IPS DF 4.7 (cell line): ENCODE measurements around the gene GGTA1.
"Not testable (repeated sequence)": the region's sequence is repeated elsewhere in the genome, so short reads cannot be mapped to it uniquely, and the experiment has no call there.

ENCODE experiments used
- DNase-seq: peaks from one replicate; pipeline ENCODE4 v3.0.0-alpha.2; 2013; ENCODE audit warnings: low spot score; ENCODE audit errors: extremely low read depth

GGTA1 gene

DNA sequence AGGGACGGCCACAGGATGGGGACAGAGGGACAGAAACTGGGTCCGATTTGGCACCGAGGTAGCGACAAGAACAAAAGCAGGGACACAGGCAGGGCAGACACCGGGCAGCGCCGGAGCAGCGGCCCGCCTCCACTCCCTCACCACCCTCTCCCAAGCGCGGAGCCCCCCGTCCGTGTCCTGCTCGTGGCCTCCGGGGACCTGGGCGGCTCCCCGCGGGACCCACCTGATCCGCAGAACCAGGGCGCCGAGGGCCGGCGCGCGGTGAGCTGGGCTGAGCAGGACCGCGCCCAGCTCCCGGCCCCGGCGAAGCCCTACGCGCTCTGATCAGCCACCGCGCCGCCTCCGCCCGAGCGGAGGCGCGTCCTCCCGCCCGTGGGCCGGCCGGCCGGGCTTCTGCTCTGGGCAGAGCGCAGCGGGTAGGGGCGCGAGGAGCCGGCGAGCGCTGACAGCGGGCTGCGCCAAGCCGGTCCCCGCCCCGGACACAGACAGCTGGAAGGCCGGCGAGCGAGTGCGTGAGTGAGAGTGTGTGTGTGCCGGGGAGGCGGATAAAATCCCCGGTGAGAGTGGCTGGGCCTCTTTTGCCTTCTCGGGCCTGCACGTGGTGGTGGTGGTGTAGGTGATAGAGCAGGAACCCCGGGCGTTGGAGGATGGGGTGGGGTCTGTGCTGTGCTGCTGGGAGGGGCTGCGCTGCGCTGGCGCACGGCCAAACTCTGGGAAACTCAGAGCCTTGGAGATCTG is at the start of gene GGTA1:
Gene GGTA1, minus strand, starts transcription at position 418 of the 738 bp plus-strand sequence. CDS start 31,922 bp downstream, outside the sequence.
- no peak for DNase-seq

DNA sequence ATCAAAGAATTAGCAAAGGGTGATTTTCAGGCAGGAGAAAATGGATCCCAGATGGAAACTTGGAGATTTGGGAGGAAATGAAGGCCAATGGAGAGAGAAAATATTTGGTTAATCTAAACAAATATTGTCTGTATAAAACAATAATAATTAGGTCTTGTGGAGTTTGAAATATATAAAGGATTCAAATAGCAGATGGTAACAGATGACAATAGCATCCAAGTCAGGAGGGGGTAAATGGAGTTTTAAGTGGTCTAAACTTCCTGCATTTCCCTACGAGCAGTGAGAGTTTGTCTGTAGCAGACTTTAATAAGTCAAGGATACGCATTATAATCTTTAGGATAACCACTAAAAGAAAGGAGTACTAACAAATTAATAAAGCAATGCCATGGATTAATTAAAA is 49.0 kb upstream of the GGTA1 start:
- DNase-seq = no peak

DNA sequence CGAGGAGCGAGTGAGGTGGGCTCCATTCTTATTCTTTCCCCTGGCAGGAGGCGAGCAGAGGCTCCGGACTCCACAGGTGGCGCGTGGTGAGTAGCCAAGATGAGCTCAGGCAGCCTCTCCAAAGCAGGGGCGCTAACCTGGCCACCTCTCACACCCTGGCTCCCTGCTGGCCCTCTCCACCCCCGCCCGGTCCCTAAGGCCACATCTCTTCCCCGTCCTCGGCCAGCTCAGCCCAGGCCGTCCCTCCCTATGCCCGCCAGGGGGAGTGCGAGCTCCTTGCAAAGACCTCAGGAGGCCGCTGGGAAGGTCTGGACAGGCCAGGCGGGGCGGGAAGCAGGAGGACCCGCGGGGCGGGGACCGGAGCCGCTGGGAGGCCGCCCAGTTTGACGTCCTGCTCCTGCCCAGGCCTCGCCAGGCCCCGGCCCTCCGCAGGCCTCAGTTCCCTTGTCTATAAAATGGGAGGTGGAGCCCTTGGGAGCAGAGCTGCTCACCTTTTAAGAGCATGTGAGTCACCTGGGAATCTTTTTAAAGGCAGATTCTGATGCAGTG is 46.3 kb upstream of the GGTA1 start:
- no peak for DNase-seq

DNA sequence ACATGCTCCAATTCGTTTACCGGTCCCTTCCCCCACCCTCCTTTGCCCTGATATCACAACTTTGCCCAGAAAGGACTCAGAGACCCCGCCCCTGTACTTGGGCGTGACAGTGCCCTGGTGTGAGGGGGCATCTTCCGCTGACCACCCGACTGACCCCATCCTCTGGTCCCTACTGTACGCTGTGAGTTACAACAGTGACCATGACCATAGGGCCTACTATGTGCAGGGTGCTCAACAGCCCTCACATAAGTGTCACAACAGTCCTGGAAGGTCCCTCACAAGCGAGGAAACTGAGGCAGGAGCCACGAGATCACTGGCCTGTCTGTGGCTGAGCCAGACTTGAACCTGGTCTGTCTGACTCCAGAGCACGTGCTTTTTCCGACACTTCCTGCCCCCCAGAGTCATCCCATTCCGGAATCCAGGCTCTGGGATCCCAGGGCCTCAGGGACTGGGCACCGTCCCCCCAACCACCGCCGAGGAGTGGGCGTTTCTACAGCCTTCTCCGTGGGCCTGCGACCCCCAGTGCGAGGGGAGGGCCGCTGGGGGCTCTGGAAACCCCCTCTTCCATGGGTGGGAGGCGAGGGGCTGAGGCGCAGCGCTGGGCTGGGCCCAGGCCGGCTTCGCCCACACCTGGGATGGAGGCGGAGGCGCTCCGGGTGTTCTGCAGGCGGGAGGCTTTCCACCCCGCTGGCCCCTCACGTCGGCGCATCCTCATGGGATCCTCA is 45.7 kb upstream of the GGTA1 start:
- no peak for DNase-seq

DNA sequence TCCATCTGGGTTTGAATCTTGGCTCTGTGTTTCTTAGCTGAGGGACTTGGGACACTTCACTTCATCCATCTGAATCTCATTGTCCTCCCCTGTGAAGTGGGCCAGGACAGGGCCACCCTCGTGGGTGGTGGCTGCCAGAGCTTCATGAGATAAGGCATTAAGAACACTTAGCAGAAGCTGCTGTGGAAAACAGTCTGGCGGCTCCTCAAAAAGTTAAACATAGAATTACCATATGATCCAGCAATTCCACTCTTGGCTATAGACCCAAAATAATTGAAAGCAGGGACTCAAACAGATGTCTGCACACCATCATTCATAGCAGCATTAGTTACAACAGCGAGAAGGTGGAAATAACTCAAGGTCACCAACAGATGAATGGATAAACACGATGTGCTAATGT is 42.4 kb upstream of the GGTA1 start:
- no peak for DNase-seq

DNA sequence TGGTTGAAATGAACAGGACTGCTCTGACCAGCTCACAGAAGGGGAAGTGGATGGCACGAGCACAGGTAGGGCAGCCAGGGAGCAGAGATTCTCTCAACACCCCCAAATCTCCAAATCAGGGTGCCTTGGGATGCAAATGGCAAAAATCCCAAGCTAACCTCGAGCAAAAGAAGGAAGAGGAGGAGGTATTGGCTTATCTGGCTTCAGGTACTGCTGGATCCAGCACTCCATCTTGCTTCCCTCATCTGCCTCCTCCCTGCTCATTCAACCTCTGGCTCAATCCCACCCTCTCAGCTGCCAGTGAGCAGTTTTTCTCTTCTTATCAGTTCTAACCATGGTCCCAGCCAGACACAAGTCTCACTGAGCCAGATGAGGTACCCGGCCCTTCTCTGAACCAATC is 41.6 kb upstream of the GGTA1 start:
- DNase-seq = no peak

DNA sequence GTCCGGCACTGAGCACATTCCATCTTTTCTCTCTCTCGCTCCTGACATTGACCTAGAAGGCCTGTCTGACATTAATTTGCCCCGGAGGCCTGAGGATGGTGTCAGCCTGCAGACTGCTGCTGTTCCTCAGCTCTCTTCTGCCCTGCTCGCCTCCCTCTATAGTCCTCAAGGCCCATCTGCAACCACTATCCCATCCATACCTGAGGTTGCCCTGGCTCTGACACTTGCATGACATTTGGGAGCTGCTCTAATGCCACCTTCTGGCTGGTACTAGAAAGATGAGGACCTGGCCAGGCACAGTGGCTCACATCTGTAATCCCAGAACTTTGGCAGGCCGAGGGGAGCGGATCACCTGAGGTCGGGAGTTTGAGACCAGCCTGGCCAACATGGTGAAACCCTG is 38.6 kb upstream of the GGTA1 start:
- DNase-seq = no peak

DNA sequence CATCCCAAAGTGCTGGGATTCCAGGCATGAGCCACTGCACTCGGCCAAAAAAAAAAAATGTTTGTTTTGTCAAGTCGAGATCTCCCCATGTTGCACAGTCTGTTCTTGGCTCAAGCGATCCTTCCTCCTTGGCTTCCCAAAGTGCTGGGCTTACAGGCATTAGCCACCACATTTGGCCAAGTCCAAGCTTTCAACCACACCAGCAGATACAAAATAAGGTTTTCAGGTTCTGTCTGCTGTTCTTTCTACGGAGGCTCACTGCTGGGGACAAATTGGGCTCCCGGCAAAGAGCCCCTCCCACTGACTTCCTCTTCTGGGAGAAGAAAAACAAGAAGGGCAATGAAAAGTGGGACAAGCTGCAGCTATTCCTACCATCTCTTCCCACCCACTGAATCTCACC is 37.6 kb upstream of the GGTA1 start:
- no peak for DNase-seq

DNA sequence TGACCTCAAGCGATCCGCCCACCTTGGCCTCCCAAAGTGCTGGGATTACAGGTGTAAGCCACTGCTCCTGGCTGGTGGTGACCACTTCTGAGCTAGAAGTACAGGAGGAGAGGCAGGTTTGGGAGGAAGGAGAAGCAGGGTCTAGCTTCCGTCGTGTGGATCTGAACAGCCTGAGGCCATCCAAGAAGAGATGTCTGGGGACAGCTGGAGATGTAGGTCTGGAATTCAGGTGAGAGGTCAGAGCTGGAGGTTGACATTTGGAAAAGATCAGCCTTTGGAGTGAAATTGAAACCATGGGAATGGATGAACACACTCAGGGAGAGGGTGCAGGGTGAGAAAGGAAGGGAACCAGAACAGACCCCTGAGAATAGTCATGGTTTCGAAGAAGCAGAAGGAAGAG is 33.2 kb upstream of the GGTA1 start:
- no peak for DNase-seq

DNA sequence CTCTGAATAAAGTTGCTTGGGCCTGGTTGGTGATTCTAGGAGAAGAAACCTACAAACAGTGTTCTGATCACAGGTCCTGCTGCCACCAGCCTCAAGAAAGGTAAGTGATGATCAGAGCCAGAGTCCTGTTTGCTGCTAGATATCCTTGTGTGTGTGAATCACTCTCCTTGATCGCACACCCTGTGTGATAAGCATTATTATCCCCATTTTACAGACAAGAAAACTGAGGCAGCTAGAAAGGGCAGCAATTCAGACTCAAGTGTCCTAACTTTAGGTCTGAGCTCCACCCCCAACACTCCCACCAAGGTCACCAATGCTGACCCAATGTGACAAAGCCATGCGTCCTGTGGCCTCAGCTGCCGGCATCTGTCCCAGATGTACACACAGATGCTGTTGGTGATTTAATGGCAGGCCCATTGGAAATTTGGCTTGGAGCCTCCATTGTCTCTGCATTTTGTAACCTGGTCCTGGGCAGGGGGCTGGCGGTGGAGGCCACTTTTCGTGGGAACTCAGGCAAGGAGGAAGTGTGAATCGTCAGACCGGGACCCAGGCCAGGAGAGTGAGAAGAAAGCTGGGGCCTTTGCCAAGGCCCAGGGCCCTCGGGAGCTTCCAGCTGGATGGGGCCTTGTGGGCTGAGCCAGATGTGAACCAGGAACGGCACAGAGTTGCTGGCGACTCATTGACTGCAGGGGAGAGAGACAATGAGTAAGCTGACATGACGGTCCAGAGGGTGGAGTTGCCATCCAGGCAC is 29.8 kb upstream of the GGTA1 start:
- no peak for DNase-seq

DNA sequence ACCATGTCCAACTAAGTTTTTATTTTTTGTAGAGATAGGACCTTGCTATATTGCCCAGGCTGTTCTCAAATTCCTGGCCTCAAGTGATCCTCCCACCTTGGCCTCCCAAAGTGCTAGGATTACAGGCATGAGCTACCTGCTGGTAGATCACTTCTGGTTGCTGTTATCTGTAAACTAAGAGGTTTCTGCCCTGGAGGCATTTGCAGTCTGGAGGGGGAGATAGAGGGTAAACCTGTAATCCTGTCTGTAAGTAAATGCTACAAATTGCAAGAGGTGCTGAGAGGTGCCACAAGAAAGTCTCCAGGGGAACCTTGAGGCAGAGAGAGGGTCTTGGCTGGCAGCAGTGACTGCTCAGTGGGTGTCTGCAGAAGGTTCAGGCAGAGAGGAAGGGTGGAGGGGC is 29.0 kb upstream of the GGTA1 start:
- no peak for DNase-seq

DNA sequence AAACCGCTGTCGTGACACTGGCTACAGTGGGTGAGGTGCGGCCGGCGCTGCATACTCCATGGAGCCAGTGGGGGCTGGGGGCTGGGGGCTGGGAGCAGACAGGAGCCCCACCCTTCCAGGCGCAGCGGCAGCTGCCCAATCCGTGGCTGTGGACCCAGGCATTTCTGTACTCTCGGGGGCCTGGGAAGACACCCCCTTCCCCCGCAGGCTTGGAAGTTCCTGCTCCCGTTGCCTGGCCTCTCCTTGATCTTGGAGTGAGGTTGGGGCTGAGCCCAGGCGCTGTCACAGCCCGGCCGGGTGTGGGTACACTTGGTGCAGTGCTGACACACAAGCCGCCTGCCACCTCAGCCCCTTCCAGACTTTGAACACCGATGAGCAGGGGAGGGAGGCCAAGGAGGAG is 27.7 kb upstream of the GGTA1 start:
- no peak for DNase-seq

DNA sequence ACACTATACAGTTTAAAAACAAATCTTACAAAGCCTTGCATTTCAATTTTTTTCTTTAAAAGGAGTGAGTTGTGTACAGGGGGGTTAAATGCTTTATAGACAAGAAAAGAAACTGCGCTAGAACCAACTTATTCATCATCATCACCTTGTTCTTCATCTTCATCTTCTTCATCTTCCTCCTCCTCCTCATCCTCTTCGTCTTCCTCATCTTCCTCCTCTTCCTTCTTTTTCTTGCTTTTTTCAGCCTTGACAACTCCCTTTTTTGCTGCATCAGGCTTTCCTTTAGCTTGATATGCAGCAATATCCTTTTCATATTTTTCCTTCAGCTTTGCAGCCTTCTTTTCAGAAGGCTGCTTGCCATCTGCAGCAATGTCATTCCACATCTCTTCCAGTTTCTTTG is 20.0 kb upstream of the GGTA1 start:
- DNase-seq = not testable (repeated sequence)

DNA sequence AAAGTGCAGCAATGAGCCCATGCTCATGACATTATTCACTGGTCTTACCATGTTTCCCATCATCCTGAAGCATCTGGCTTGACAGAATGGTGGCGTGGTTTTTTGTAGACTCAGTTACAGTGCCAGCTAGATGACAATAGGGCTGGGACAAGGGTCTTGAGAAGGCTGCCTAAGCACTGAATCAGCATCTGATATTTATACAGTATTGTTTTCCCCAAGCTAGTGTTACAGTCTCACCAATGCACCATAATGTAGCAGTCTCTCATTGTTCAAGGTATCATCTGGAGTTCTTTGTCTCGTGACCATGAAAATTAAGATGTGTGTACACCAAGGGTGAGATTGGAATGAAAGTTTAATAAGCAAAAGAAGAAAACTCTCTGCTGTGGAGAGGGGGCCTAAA is 19.0 kb upstream of the GGTA1 start:
- no peak for DNase-seq

DNA sequence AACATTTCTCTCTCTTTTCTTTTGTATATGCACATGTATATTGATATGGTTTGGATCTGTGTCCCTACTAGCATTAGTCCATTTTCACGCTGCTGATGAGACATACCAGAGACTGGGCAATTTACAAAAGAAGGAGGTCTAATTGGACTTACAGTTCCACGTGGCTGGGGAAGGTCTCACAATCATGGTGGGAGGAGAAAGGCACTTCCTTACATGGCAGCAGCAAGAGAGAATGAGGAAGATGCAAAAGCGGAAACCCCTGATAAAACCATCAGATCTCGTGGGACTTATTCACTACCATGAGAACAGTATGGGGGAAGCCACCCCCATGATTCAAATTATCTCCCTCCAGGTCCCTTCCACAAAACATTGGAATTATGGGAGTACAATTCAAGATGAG is 13.5 kb upstream of the GGTA1 start:
- DNase-seq = not testable (repeated sequence)

DNA sequence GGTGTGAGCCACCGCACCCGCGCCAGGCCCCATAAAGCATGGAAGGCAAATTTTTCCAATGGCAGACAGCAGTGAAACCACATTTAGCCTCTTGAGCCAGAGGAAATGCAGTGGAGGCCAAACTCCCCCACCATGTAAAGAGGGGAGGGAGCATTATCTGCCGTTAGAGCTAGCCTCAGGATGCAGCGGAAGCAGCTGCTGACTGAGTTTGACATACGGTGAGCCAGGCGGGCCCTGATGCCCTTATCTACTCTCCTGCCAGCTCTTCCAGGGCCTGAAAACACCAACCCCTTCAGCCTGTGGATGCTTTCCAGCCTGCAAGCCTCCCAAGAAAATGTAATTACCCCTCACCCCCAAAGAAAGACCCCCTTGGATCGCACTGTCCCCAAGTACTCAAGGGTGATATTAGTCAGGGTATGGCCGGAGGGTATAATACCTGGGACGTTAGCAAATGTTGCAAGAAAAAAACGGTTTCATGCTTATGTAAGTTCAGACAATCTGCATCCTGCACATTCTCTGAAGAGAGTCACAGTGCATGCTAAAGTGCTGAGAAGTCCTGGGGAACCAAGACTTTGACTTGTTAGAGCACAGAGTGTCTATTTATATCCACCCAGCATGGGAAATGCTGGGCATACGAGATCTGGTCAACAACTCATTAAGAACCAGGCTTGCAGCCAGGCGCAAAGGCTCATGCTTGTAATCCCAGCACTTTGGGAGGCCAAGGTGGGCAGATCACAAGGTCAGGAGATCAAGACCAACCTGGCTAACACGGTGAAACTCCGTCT is 11.3 kb upstream of the GGTA1 start:
- no peak for DNase-seq

DNA sequence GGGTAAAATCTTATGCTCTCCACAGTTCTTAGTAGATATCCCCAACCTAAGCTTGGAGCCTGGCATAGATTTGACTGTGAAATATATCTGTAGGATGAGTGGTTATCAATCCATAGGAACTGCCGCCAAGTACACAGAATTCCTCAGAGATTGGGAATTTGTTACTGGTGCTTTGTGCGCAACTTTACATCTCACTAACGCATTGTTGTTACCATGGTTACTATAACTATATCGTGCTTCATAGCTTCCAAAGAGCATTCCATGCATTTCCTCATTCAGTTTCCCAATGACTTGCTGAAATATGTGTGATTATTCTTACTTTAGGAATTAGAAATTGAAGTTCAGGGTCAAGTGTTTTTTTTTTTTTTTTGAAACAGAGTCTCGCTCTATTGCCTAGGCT is 9.5 kb upstream of the GGTA1 start:
- DNase-seq = no peak

DNA sequence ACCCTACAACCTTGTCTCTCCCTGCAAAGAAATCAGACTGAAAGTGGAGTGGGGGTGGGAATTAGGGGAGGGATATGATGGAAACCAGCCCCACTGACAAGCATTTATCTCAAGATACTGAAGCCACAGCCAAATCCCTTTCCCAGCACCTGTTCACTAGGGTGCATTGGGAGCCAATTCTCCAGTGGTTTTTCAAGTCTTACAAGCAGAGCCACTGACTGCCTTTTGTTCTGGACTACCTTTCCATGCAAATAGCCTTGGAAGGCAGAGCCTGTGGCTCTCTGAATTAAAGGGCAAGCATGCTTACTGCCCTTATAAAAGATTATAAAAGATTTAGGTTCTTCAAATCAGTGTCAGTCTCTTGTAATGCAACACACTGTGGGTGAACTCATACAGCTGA is 8.8 kb upstream of the GGTA1 start:
- no peak for DNase-seq

DNA sequence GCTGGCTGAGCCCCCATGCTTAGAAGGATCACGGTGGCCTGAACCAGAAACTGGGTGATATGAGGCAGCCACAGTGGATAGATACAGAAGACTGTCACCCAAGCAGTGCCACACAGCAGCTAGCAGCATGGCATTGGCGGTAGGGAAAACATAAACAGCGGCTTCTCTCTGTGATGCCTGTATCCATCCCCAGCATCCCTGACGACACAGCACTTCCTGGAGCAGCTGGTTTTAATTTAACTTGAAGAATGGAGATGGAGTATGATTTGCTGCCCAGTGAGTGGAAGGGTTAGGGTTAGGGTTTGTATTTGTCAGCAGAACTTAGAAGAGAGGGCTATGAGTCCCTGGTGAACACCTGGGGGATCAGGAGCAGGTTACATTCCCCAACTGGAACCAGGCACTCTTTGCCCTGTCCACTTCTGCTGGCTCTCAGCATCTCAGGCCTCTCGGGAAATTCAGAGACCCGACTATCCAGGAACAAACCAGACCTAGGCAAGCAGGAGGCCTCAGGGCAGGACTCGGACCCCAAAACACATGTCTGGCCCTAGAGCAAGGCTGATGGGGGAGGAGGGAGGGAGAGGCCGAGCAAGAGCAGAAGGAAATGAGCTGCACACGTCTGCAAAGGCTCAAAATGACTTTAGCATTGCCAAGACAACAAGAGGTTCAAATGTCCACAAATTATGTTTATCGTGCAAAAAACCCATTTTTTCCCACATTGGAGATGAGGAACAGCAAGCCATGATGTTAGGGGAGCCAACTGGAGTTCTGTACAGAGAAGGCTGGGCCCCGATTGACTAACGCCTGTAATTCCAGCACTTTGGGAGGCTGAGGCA is 6.5 kb upstream of the GGTA1 start:
- no peak for DNase-seq

DNA sequence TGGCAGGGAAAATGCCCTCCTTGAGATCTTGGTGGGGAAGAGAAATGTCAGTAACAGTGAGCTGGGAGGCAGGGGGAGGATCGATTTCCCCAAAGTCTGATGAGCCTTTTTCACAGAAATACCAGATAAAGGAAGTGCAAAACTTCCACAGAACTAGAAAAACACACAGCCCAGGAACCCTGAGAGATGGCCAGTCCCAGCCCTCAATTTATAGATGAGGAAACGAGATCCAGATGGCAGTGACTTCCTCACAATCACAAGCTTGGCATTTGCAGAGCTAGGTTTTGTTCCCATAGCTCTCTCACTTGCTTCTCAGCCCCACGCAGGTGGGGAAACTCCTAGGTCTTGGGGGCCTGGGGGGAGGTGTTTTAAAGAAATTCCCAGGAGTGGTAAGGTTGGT is 3.8 kb upstream of the GGTA1 start:
- no peak for DNase-seq

DNA sequence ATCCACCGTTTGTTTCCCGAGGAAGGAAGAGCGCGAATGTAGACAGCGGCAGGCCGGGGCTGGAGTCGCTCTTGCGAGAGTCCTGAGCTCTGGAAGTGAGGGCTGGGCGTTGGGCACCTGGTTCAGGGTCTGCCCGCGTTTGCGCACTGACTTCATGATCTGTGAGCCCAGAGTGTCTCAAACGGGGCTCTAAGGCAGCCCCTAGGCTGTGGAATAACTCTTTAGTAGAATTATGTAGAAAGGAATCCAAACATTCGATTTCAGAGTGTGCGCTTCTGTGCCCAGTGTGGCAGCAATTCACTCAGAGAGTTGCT is 478 bp upstream of the GGTA1 start:
- DNase-seq = no peak
